ENCODE measurements around the gene ALDOA. TPM values are rescaled to one million over a fixed set of nuclear protein-coding genes. Genes with fewer than 3 reads are reported as not detected.

The ALDOA gene
- total and polyA plus RNA-seq, 9 of the 15 experiments (the other 6 are each of a cell fraction or from before 2014, with no cell fraction given) = 311 to 2,224 (median 1,293) TPM

GRCh38 chr16:30075503-30076275, 10.1 kb downstream of the ALDOA start, which contains the start of gene PPP4C (continued):
- TF ChIP-seq CTCF (IDR thresholded peaks at IDR 0.05 in 2 of 3, conservative IDR thresholded peaks at IDR 0.05 in 1 of 3; ENCODE audit: insufficient read depth in 2 of 3, low read depth in 1 of 3, low read length in 3 of 3) (0 out of 6 replicates have a peak, but pooled peaks of 1 of the 3 experiments have one; percentile 8), MED1 (CRISPR knock-in tag; IDR thresholded peaks at IDR 0.05; ENCODE audit: borderline replicate concordance) (0 out of 2 replicates have a peak, but pooled peaks have one; percentile 73), SP2 (IDR thresholded peaks at IDR 0.05; ENCODE audit: extremely low read depth, low read depth, low read length, poor library complexity, severe bottlenecking) (no peak), MBD2 (IDR thresholded peaks at IDR 0.05; ENCODE audit: borderline replicate concordance, low read depth) (peak; percentile 86; the same call in 1 of the 2 replicates), BRD4 (IDR thresholded peaks at IDR 0.05) (peak; percentile 82; the same call in 1 of the 2 replicates), ZBTB7A (IDR thresholded peaks at IDR 0.05; ENCODE audit: borderline replicate concordance, control insufficient read depth, low read depth, low read length) (peak; percentile 42; the same call in 1 of the 2 replicates), GTF2F1 (IDR thresholded peaks at IDR 0.05; ENCODE audit: low read depth, low read length) (peak; percentile 61; the same call in 1 of the 2 replicates), POLR2AphosphoS2 (IDR thresholded peaks at IDR 0.05; ENCODE audit: low read length) (peak; percentile 95), EP400 (IDR thresholded peaks at IDR 0.05) (peak; percentile 73; the same call in 1 of the 2 replicates), ZKSCAN8 (CRISPR knock-in tag; IDR thresholded peaks at IDR 0.05) (no peak), KAT8 (IDR thresholded peaks at IDR 0.05; ENCODE audit: low read depth) (no peak), ZBTB9 (CRISPR knock-in tag; IDR thresholded peaks at IDR 0.05) (0 out of 2 replicates have a peak, but pooled peaks have one; percentile 41), ZNF146 (CRISPR knock-in tag; IDR thresholded peaks at IDR 0.05; ENCODE audit: unreplicated experiment) (no peak), JUN (IDR thresholded peaks at IDR 0.05; ENCODE audit: borderline replicate concordance, low read depth, low read length) (no peak), JUN (CRISPR knock-in tag; IDR thresholded peaks at IDR 0.05; ENCODE audit: borderline replicate concordance) (0 out of 2 replicates have a peak, but pooled peaks have one; percentile 21), SMAD1 (IDR thresholded peaks at IDR 0.05; ENCODE audit: low read depth, low read length, partially characterized antibody) (peak; percentile 88), TCF3 (CRISPR knock-in tag; IDR thresholded peaks at IDR 0.05) (no peak), ZNF589 (CRISPR knock-in tag; IDR thresholded peaks at IDR 0.05; ENCODE audit: low read depth) (0 out of 2 replicates have a peak, but pooled peaks have one; percentile 36)
- TF ChIP-seq, protein P1, sequence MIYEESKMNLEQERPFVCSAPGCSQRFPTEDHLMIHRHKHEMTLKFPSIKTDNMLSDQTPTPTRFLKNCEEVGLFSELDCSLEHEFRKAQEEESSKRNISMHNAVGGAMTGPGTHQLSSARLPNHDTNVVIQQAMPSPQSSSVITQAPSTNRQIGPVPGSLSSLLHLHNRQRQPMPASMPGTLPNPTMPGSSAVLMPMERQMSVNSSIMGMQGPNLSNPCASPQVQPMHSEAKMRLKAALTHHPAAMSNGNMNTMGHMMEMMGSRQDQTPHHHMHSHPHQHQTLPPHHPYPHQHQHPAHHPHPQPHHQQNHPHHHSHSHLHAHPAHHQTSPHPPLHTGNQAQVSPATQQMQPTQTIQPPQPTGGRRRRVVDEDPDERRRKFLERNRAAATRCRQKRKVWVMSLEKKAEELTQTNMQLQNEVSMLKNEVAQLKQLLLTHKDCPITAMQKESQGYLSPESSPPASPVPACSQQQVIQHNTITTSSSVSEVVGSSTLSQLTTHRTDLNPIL (CRISPR knock-in tag; IDR thresholded peaks at IDR 0.05) = no peak

Data from K562 (cell line).